Activated CD8-positive, alpha-beta memory T cell treated with anti-CD3 and anti-CD28 coated beads, Interleukin-2, amount 50 U/mL, for 24 hours (primary cell): ENCODE data around the gene SAP30BP.

Experiments used
- DNase-seq: peaks from one replicate; pipeline ENCODE4 v3.0.0-alpha.2; 2020; ENCODE audit errors: extremely low read depth

SAP30BP gene

GRCh38 chr17:75719732-75720131, 52.6 kb downstream of the SAP30BP start:
- DNase-seq = no peak

- DNase-seq = no peak
Measured at GRCh38 chr17:75720656-75721462, 53.7 kb downstream of the SAP30BP start, which contains the start of gene ITGB4. Gene ITGB4, plus strand, starts transcription at chr17:75721459. Its CDS starts 3,245 bp downstream, at chr17:75724704.

DNA sequence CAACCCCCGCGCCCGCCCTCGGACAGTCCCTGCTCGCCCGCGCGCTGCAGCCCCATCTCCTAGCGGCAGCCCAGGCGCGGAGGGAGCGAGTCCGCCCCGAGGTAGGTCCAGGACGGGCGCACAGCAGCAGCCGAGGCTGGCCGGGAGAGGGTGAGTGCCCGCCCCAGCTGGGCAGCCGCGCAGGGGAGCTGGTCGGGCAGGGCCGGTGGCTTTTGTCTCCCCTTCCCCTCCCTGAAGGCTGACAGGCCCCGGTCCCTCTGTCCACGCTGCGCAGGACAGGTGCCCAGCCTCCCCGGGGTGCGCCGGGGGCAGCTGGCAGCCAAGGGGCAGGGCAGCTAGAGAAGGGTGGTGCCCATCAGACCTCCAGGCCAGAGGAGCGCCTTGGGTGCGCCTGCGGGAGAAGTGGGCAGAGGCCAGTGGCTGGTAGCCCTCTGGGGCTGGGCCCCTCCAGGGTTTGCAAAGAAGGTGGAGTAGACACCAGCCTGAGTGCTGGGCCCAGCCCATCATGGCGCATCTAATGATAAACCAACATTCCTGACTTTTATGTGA, 54.4 kb downstream of the SAP30BP start:
- DNase-seq = no peak

DNA sequence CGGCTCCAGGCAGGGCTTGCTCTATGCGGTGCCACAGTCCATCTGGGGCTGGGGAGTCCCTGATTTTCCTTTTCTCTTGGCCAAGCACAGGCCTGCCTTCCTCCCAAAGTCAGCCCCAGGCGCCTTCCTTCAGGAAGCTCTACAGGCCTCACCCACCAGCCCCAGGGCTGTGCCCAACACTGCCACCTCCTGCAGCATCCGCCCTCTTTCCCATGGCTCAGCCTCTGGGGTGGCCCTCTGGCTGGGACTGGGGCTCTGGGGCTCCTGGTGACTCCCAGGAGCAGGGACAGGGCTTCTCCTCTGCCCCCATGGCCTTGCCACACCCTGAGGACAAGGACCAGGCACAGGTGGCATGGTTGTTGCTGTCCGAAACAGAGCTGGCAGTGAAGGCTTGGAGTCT, 54.9 kb downstream of the SAP30BP start:
- no peak for DNase-seq

- DNase-seq = no peak
Measured at GRCh38 chr17:75722542-75723095, 55.5 kb downstream of the SAP30BP start.

- DNase-seq = no peak
Measured at GRCh38 chr17:75723171-75723930, 56.2 kb downstream of the SAP30BP start.

DNA sequence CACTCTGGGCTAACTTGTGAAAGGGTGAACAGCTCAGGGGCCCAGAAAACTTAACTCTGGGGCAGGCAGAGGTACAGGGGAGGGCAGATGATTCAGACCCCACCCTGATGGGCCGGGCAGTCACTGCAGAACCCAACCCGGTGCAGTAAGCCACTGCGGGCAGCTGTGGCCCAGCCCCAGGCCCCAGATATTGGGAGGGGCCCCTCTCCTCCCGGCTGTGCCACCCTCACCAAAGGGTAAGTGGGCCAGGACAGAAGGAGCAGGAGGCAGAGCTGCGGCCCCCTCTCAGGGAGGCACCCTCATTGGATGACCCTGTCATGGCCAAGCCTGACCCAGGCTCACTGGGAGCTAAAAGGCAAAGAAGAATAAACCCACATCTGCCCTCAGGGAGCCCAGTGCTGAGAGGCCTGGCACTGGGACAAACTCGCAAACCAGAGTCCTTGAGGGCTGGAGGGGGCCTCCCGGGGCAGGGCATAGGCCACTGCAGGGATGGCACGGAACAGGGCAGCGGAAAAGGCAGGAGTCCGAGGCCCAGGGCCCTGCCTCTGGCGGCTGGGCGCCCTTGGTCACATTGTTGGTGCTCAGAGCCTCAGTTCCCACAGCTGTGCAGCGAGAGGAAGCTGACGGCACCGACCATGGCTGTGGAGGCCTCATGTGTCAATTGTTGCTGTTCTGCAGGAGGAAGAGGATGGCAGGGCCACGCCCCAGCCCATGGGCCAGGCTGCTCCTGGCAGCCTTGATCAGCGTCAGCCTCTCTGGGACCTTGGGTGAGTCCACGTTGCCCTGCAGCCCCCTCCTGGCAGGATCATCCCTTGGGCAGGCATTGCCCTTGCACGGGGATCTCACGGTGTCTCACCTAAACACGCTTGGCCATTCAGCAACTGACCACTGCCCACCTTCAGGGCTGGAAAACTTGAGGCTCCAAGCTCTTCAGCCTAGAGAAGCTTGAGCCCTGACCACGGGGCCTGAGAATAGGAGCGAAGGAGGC, 57.2 kb downstream of the SAP30BP start:
- DNase-seq = no peak

GRCh38 chr17:75725504-75725903, 58.4 kb downstream of the SAP30BP start:
- DNase-seq = no peak

GRCh38 chr17:75727391-75727790, 60.3 kb downstream of the SAP30BP start:
- DNase-seq = no peak

- DNase-seq = no peak
Measured at GRCh38 chr17:75729351-75729750, 62.2 kb downstream of the SAP30BP start.

DNA sequence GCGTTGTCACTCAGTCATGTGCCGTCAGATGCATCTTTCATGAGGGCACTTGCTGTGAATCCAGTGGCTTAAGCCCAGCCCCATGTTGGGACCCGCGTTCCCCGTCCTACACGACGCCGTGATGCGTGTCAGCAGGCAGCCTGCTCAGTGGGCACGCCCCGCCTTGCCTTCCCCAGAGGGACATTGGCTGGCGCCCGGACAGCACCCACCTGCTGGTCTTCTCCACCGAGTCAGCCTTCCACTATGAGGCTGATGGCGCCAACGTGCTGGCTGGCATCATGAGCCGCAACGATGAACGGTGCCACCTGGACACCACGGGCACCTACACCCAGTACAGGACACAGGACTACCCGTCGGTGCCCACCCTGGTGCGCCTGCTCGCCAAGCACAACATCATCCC, 62.9 kb downstream of the SAP30BP start:
- DNase-seq = no peak

DNA sequence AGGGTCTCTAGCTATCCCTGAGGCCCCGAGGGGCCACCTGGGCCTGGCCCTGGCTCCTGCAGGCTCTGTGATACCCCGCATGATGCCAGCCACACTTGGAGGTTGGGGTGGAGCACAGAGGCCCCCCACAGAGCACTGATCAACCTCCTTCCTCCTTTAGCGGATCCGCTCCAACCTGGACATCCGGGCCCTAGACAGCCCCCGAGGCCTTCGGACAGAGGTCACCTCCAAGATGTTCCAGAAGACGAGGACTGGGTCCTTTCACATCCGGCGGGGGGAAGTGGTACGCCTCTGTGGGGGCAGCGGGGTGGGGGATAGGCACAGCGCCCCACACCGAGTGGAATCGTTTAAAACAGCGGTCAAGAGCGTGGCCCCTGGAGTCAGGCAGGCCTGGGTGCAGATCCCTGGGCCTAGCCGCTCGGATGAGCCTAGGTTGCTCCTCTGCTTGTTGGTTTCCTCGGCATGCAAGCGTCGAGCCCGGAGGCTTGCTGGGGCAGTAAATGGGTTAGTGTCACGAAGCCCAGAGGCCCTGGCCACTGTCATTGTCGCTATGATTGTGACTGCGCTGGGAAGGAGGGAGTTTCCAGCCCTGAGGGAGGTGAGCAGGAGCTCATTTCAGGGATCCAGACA, 64.1 kb downstream of the SAP30BP start:
- no peak for DNase-seq

DNA sequence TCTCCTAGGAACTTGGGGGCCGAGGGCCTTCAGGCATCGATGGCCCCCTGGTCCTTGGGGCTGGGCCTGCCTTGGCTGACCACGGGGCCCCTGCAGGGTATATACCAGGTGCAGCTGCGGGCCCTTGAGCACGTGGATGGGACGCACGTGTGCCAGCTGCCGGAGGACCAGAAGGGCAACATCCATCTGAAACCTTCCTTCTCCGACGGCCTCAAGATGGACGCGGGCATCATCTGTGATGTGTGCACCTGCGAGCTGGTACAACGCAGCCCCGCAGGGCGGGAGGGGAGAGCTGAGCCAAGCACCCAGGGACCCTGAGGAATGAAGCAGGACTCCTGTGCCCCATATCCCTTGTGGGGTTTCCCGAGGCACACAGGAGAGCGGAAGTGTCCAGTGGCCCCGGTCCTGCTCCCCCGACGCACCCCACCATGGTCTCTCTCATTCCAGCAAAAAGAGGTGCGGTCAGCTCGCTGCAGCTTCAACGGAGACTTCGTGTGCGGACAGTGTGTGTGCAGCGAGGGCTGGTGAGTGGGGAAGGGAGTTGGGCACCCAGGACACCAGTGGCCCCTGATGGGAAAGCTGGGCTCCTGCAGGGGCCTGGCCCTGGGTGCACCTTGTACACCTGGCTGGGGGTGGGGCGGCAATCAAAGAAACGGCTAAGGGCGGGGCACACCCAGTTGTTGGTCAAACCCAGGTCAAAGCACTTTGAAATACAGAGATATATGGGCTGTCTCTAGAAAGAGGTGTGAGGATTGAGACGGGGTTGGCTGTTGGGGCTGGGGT, 64.8 kb downstream of the SAP30BP start:
- DNase-seq = no peak

GRCh38 chr17:75733471-75733870, 66.3 kb downstream of the SAP30BP start:
- no peak for DNase-seq

- DNase-seq = no peak
Measured at GRCh38 chr17:75734674-75735294, 67.6 kb downstream of the SAP30BP start.

DNA sequence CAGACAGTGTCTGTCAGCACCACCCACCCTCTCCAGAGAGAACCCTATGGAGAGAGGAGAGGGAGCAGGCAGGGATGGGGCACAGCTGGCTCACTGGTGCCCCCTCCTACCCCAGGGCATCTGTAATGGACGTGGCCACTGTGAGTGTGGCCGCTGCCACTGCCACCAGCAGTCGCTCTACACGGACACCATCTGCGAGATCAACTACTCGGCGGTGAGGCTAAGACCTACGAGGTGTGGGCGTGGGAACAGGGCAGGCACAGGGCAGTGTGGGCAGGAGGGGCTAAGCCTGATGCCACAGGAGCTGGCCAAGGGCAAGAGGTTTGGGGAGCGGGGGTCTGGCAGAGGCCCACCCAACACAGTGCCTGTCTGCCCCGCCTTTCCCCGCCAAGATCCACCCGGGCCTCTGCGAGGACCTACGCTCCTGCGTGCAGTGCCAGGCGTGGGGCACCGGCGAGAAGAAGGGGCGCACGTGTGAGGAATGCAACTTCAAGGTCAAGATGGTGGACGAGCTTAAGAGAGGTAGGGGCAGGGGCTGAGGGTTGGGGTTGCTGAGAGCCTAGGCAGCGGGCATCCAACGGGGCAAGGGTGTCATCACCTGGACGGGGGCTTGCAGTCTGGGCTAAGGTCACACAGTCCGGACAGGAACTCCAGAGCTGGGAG, 69.2 kb downstream of the SAP30BP start:
- no peak for DNase-seq

GRCh38 chr17:75737133-75737962, 70.2 kb downstream of the SAP30BP start:
- DNase-seq = no peak

- no peak for DNase-seq
Measured at GRCh38 chr17:75738218-75738802, 71.2 kb downstream of the SAP30BP start.
